HCT116 (cell line): ENCODE results near the gene FOXP1. TPM values are rescaled to one million over a fixed set of nuclear protein-coding genes. Genes with fewer than 3 reads are reported as not detected.

Experiments used
- ATAC-seq: fragments of 200-7000 bp; cut with Tn5 transposase; 2 replicates; pipeline ENCODE4 v1.9.1; 2020; ENCODE audit warnings: mild to moderate bottlenecking, moderate library complexity
- BruUV-seq: library from RNA; stranded (reverse); fragments of 400-500 nt; replicated peaks from 2 replicates; lab custom pipeline; 2021; lab: Mats Ljungman, UMichigan
- CTCF ChIA-PET: fragments of 300-600 bp; sonication (Branson Sonifier 250); formaldehyde crosslinking; loops from one replicate; lab custom pipeline; 2021; ENCODE audit warnings: antibody characterized with exemption; lab: Charles Lee
- POLR2A ChIA-PET: fragments of 300-600, 350-600 bp; sonication (Branson Sonifier 250); formaldehyde crosslinking; loops from one replicate; lab custom pipeline; 2021; ENCODE audit warnings: antibody characterized with exemption; lab: Charles Lee
- RAD21 ChIA-PET, 2 experiments: fragments of 300-600 bp; sonication (Branson Sonifier 250); formaldehyde crosslinking; loops; one replicate each; lab custom pipeline; 2023; ENCODE audit warnings: low total read pairs in 2 of 2; ENCODE audit not compliant: uncharacterized antibody in 2 of 2, unreplicated experiment in 2 of 2, low non-redundant PET in 1 of 2; lab: Charles Lee
- DNase-seq: peaks from one replicate; pipeline ENCODE4 v3.0.0-alpha.2; 2010; ENCODE audit warnings: low read depth, low spot score
- H2AFZ ChIP-seq: fragments of 200-600 bp; shearing (Covaris generic), sonication (generic); 2 replicates; pipeline ENCODE4 v1.6.1; 2017; ENCODE audit warnings: low read depth, mixed run types, mixed read lengths, antibody characterized with exemption, low read length; ENCODE audit not compliant: poor library complexity, severe bottlenecking
- H3K27ac ChIP-seq: 2 replicates; pipeline ENCODE4 v1.5.1; 2012; ENCODE audit warnings: low read depth, low read length
- H3K27me3 ChIP-seq: fragments of 200-600 bp; sonication (generic); 2 replicates; pipeline ENCODE4 v1.6.1; 2016; ENCODE audit warnings: mixed run types, low read length, mixed read lengths; ENCODE audit not compliant: insufficient read depth
- H3K36me3 ChIP-seq, 2 experiments: fragments of 200-500 bp in 1 of 2; fragments of 200-600 bp in 1 of 2; sonication (Bioruptor generic) in 1 of 2; sonication (generic) in 1 of 2; 2 replicates each; pipeline versions ENCODE4 v1.5.1 to v1.6.1; 2014 to 2016; ENCODE audit warnings: low read length in 2 of 2, inconsistent platforms in 1 of 2, mixed read lengths in 1 of 2, mixed run types in 1 of 2; ENCODE audit not compliant: insufficient read depth in 2 of 2, control insufficient read depth in 1 of 2
- H3K4me1 ChIP-seq, 2 experiments: fragments of 200-600 bp in 1 of 2; sonication (generic) in 1 of 2; 2 replicates each; pipeline versions ENCODE4 v1.5.1 to v1.6.1; 2012 to 2017; ENCODE audit warnings: low read length in 2 of 2, inconsistent platforms in 1 of 2, mild to moderate bottlenecking in 1 of 2, mixed read lengths in 1 of 2, mixed run types in 1 of 2, moderate library complexity in 1 of 2; ENCODE audit not compliant: insufficient read depth in 2 of 2, control insufficient read depth in 1 of 2
- H3K4me2 ChIP-seq: fragments of 200-600 bp; sonication (generic); 2 replicates; pipeline ENCODE4 v1.6.1; 2017; ENCODE audit warnings: mixed run types, low read length, mixed read lengths
- H3K4me3 ChIP-seq, 2 experiments: fragments of 200-600 bp in 1 of 2; sonication (generic) in 1 of 2; replicated peaks in 1 of 2; 2 replicates each; pipeline ENCODE4 v1.5.1; 2011 to 2016; ENCODE audit warnings: low read length in 2 of 2, control low read depth in 1 of 2, low read depth in 1 of 2, mild to moderate bottlenecking in 1 of 2, mixed read lengths in 1 of 2, mixed run types in 1 of 2
- H3K79me2 ChIP-seq: fragments of 200-600 bp; sonication (generic); 2 replicates; pipeline ENCODE4 v1.6.1; 2017; ENCODE audit warnings: mild to moderate bottlenecking, mixed run types, low read length, moderate library complexity, mixed read lengths; ENCODE audit not compliant: insufficient read depth
- H3K9ac ChIP-seq: fragments of 200-600 bp; sonication (generic); 2 replicates; pipeline ENCODE4 v1.6.1; 2016; ENCODE audit warnings: low read length, mixed read lengths
- H3K9me2 ChIP-seq: fragments of 200-600 bp; sonication (generic), shearing (Covaris generic); 2 replicates; pipeline ENCODE4 v1.6.1; 2017; ENCODE audit warnings: mixed run types, mild to moderate bottlenecking, moderate library complexity; ENCODE audit not compliant: insufficient read depth
- H3K9me3 ChIP-seq, 2 experiments: fragments of 200-500 bp in 1 of 2; fragments of 200-600 bp in 1 of 2; sonication (Bioruptor generic) in 1 of 2; sonication (generic) in 1 of 2; 2 replicates each; pipeline ENCODE4 v1.6.1; 2014 to 2017; ENCODE audit warnings: low read length in 2 of 2, mixed read lengths in 2 of 2, inconsistent platforms in 1 of 2, low read depth in 1 of 2, mild to moderate bottlenecking in 1 of 2, mixed run types in 1 of 2, moderate library complexity in 1 of 2; ENCODE audit not compliant: control insufficient read depth in 1 of 2, insufficient read depth in 1 of 2
- H4K20me1 ChIP-seq: fragments of 200-600 bp; sonication (generic), shearing (Covaris generic); 2 replicates; pipeline ENCODE4 v1.6.1; 2017; ENCODE audit warnings: mixed run types, mild to moderate bottlenecking, moderate library complexity; ENCODE audit not compliant: insufficient read depth
- CBX3 ChIP-seq: IDR thresholded peaks from 2 replicates; pipeline ENCODE4 v1.6.1; 2012; ENCODE audit warnings: low read depth
- CEBPB ChIP-seq: IDR thresholded peaks from 2 replicates; pipeline ENCODE4 v1.6.1; 2012; ENCODE audit warnings: low read depth
- EGR1 ChIP-seq: IDR thresholded peaks from 2 replicates; pipeline ENCODE4 v1.6.1; 2012; ENCODE audit warnings: low read depth
- POLR2AphosphoS5 ChIP-seq: IDR thresholded peaks from 2 replicates; pipeline ENCODE4 v1.6.1; 2011; ENCODE audit warnings: mild to moderate bottlenecking, low read depth, low read length, moderate library complexity
- RAD21 ChIP-seq: IDR thresholded peaks from 2 replicates; pipeline ENCODE4 v1.6.1; 2012; ENCODE audit warnings: low read depth, mild to moderate bottlenecking
- SP1 ChIP-seq: IDR thresholded peaks from 2 replicates; pipeline ENCODE4 v1.6.1; 2012; ENCODE audit warnings: low read depth
- TCF7L2 ChIP-seq: IDR thresholded peaks from 2 replicates; pipeline ENCODE4 v1.7.0; 2011; ENCODE audit warnings: borderline replicate concordance, inconsistent platforms; ENCODE audit not compliant: insufficient read depth, insufficient read length; ENCODE audit errors: extremely low read depth
- intact Hi-C: fragments of 100-400 bp; cut with micrococcal nuclease; formaldehyde crosslinking; loops from 2 replicates; pipeline ENCODE4 v1.10.0; 2022
- total RNA-seq: library from RNA; stranded (reverse); gene quantifications from one replicate; pipeline ENCODE4 v1.2.1, GENCODE V29; 2021; ENCODE audit not compliant: unreplicated experiment
- TF ChIP-seq, protein P1 (sequence below), 3 experiments: fragments of 200-600 bp in 1 of 3; sonication (generic) in 1 of 3; IDR thresholded peaks in 2 of 3; conservative IDR thresholded peaks in 1 of 3; 2 replicates each; pipeline ENCODE4 v1.5.1; 2012 to 2017; ENCODE audit warnings: low read depth in 2 of 3, low read length in 2 of 3, antibody characterized with exemption in 1 of 3, borderline replicate concordance in 1 of 3, control low read depth in 1 of 3, mild to moderate bottlenecking in 1 of 3, mixed read lengths in 1 of 3, mixed run types in 1 of 3, moderate library complexity in 1 of 3; ENCODE audit not compliant: insufficient read depth in 1 of 3
- TF ChIP-seq, protein P2 (sequence below): IDR thresholded peaks from 2 replicates; pipeline ENCODE4 v1.6.1; 2012

FOXP1 gene
- total RNA-seq, 1 experiment from 2014 or later: 11.4 TPM

- Histone ChIP-seq H3K4me3 (no peak overlapping the region), H3K9me2 (no peaks in the 10 kb centered on the region), H3K27ac (no peak overlapping the region), H3K79me2 (no peaks in the 10 kb centered on the region), H3K4me1 (no peaks in the 10 kb centered on the region), H3K27me3 (no peaks in the 10 kb centered on the region), H3K9ac (no peak overlapping the region), H2AFZ (no peak overlapping the region), H3K4me2 (no peak overlapping the region), H3K36me3 (no peaks in the 10 kb centered on the region), H4K20me1 (no peaks in the 10 kb centered on the region), H3K9me3 (no peaks in the 10 kb centered on the region)
- no peak for ATAC-seq
- intact Hi-C loops: no loop called here
- ChIA-PET POLR2A (no interaction called here), CTCF (no interaction called here), RAD21 (no interaction called here)
- no TSS peak for BruUV-seq
- no peak for DNase-seq
- TF ChIP-seq RAD21 (no peak), POLR2AphosphoS5 (no peak), SP1 (no peak), EGR1 (no peak), CEBPB (no peak), CBX3 (no peak), TCF7L2 (no peak)
These were observed 61.3 kb downstream of the FOXP1 start for GRCh38 chr3:71521940-71522876.

GRCh38 chr3:71521021-71521352 is 62.5 kb downstream of the FOXP1 start:
- Histone ChIP-seq H3K9me3 (no peaks in the 10 kb centered on the region), H2AFZ (no peak overlapping the region), H3K4me1 (no peaks in the 10 kb centered on the region), H4K20me1 (no peaks in the 10 kb centered on the region), H3K4me3 (no peak overlapping the region), H3K36me3 (no peaks in the 10 kb centered on the region), H3K9me2 (no peaks in the 10 kb centered on the region), H3K27me3 (no peaks in the 10 kb centered on the region), H3K9ac (no peak overlapping the region), H3K79me2 (no peaks in the 10 kb centered on the region)
- DNase-seq: no peak
- RAD21 ChIA-PET: no interaction called here
- ATAC-seq: no peak
- TF ChIP-seq CBX3 (no peak), TCF7L2 (no peak)
- TF ChIP-seq, protein P1, sequence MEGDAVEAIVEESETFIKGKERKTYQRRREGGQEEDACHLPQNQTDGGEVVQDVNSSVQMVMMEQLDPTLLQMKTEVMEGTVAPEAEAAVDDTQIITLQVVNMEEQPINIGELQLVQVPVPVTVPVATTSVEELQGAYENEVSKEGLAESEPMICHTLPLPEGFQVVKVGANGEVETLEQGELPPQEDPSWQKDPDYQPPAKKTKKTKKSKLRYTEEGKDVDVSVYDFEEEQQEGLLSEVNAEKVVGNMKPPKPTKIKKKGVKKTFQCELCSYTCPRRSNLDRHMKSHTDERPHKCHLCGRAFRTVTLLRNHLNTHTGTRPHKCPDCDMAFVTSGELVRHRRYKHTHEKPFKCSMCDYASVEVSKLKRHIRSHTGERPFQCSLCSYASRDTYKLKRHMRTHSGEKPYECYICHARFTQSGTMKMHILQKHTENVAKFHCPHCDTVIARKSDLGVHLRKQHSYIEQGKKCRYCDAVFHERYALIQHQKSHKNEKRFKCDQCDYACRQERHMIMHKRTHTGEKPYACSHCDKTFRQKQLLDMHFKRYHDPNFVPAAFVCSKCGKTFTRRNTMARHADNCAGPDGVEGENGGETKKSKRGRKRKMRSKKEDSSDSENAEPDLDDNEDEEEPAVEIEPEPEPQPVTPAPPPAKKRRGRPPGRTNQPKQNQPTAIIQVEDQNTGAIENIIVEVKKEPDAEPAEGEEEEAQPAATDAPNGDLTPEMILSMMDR (IDR thresholded peaks at IDR 0.05 in 2 of 3, conservative IDR thresholded peaks at IDR 0.05 in 1 of 3; ENCODE audit: borderline replicate concordance in 1 of 3, insufficient read depth in 1 of 3, low read depth in 2 of 3, low read length in 2 of 3): no peak
- TF ChIP-seq, protein P2, sequence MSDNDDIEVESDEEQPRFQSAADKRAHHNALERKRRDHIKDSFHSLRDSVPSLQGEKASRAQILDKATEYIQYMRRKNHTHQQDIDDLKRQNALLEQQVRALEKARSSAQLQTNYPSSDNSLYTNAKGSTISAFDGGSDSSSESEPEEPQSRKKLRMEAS: no peak
- TF ChIP-seq, all 23 proteins: peak for 0
- no peak overlapping the region for H3K4me2 ChIP-seq
- POLR2A ChIA-PET: no interaction called here
- no TSS peak for BruUV-seq
- intact Hi-C loops: no loop called here
- CTCF ChIA-PET: no interaction called here
- no peak overlapping the region for H3K27ac ChIP-seq
